Measurements from ENCODE around the gene ZNF263.
"Not testable (repeated sequence)": the region's sequence is repeated elsewhere in the genome, so short reads cannot be mapped to it uniquely, and the experiment has no call there.

The ZNF263 gene

DNA sequence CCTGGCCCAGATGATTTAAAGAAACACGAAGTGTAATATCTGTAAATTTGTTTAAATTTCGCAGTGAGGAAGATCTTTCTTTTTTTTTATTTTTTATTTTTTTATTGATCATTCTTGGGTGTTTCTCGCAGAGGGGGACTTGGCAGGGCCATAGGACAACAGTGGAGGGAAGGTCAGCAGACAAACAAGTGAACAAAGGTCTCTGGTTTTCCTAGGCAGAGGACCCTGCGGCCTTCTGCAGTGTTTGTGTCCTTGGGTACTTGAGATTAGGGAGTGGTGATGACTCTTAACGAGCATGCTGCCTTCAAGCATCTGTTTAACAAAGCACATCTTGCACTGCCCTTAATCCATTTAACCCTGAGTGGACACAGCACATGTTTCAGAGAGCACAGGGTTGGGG lies 12.6 kb upstream of the ZNF263 start:
- not testable (repeated sequence) for DNase-seq

DNA sequence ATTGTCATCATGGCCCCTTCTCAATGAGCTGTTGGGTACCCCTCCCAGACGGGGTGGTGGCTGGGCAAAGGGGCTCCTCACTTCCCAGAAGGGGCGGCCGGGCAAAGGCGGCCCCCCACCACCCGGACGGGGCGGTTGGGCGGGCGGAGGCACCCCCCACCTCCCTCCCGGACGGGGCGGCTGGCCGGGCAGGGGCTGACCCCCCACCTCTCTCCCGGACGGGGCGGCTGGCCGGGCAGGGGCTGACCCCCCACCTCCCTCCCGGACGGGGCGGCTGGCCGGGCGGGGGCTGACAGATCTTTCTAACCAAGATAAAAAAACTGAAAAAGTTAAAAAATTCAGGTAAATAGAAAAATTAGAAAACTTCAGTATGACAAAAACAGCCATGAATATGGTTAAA lies 12.0 kb upstream of the ZNF263 start:
- DNase-seq = not testable (repeated sequence)

GRCh38 chr16:3274490-3274889 lies 8.8 kb upstream of the ZNF263 start:
- no peak for DNase-seq

DNA sequence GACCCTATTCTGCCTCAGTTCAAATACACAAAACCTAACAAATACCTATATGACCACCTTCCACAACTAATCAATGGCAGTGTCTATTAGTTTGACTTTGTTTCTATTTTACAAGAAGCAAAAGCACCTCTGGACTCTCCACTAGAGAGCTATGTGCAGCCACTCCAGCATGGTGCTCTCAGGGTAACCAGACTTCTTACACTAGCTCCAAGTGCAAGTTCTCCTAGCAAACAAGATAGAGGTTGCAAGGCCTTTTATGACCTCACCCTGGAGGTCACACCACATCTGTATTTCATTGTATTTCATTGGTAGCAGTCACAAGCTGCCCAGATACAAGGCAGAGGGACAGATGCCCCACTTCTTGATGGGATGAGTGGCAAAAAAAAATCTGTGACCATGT lies 8.3 kb upstream of the ZNF263 start:
- DNase-seq = no peak

DNA sequence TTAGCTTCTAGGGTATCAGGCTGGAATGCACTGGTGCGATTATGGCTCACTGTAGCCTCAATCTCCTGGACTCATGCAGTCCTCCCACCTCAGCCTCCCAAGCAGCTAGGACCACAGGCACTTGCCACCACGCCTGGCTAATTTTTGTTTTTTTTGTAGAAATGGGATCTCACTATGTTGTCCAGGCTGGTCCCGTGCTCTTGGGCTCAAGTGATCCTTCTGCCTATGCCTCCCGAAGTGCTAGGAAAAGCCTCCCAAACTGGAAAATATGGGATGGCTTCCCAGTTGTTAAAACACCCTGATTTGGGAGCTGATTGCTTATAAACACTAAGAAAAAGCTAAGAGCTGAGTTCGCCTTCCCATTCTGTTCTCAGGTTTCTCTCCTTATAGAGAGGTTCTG lies 6.6 kb upstream of the ZNF263 start:
- DNase-seq = no peak

DNA sequence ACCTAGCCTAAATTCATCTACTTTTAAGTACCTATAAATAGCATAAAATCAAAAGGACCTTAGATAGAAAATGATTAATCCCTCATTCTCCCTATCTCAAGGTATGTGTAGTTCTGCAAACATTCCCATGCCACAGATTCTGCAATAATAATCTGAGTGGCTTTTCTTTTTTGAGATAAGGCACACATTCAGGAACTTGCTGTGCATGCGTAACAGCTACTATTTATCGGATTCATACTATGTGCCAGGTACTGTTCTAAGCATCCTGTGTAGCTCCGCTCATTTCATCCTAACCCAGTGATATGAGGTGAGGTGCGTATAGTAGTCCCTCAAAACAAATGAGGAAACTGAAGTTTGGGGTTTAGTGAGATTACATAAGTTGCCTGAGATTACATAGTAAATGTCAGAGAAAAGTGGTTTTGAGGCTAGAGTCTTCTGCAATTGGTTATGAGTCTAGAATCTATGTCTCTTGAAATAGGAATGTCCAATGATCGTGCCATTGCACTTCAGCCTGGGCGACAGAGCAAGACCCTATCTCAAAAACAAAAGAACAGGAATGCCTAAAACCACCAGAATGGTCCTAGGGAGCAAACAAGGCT lies 2.0 kb upstream of the ZNF263 start:
- DNase-seq = no peak

GRCh38 chr16:3282103-3282729 lies 1.1 kb upstream of the ZNF263 start:
- no peak for DNase-seq

DNA sequence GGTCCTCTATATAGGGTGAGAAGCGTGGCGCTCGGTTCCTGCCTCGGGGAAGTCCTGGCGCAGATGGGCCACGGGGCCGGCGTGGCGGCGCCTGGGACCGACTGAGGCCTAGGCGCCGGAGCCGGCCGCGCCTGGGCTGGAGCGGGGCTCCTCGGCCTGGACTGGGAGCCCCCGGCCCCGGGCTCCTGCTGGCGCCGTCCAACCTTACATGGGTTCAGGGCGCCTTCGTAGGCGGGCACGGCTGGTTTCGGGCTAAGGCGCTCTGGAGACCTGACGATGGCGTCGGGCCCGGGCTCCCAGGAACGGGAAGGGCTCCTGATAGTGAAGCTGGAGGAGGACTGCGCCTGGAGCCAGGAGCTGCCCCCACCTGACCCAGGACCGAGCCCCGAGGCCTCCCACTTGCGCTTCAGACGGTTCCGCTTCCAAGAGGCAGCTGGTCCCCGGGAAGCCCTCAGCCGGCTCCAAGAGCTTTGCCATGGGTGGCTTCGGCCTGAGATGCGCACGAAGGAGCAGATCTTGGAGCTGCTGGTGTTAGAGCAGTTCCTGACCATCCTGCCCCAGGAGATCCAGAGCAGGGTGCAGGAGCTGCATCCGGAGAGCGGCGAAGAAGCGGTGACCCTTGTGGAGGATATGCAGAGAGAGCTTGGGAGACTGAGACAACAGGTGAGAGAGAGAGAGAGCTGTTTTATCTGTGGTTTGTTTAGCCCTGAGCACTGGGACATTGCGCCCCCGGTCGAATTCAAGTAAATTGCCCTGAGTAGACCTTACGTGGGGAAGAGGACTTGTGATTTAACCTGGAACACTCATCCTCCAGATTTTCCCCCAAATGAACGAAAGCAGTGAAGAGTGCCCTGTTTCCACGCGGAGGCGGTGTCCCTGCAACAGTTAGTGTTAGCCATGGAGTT lies 504 bp downstream of the ZNF263 start:
- DNase-seq = no peak

- no peak for DNase-seq
Observed at GRCh38 chr16:3285131-3285530, 1.8 kb downstream of the ZNF263 start.

GRCh38 chr16:3289998-3290673 lies 6.8 kb downstream of the ZNF263 start:
- no peak for DNase-seq

DNA sequence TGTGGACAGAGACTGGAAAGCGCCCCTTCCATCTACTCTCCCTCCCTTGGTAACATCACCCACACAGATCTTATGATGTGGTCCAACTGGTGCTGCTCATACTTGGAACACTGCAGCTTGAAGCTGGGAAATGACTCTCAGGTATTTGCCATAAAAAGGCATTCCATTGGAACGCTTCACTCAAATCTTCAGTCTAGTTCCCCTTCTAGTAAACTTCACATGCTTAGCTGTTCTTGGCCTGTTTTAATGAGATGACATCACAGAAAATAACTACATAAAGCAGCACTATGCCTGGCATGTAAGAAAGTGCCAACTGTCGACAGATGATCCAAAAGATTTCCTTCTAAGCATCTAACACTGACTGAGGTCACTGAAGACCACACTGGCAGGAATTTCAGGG lies 9.3 kb downstream of the ZNF263 start:
- no peak for DNase-seq

DNA sequence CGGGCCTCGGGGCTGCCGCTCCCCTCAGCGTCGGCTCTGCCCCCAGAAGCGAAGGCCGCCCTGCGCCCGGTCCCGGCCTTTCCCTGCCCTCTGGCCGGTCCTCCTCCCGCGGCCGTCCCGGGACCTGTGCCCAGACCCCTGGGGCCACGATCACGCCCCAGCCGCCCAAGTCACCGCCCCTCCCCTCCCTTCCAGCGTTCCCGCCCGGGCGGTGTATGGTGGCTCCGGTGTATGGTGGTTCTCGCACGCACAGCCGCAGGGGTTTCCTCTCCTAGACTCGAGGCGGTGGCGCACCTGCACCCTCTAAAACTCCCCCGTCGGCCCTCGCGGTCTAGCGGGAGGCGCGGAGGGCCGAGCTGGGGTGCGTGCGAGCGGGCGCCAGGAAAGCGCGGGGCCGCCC lies 11.9 kb downstream of the ZNF263 start:
- DNase-seq = no peak

DNA sequence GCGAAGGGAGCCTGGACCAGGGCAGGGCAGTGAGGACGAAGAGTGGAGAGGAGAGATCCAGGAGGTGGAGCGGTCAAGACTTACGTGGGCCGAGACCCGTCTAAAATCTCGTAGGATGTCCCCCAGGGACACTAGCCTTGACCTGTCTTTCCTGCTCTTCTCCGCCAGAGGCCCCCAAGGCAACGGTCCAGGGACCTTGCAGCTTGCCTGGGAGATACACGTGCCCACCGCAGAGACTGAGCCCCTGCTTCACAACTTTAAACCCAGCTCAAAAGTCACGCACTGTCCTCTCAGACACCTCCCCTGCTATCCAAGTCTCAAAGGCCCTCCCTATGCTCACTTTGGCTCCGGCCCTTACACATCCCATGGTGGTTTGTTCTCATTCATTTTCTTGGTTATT lies 12.5 kb downstream of the ZNF263 start:
- no peak for DNase-seq

GRCh38 chr16:3304370-3304769 lies 21.1 kb downstream of the ZNF263 start:
- no peak for DNase-seq

DNA sequence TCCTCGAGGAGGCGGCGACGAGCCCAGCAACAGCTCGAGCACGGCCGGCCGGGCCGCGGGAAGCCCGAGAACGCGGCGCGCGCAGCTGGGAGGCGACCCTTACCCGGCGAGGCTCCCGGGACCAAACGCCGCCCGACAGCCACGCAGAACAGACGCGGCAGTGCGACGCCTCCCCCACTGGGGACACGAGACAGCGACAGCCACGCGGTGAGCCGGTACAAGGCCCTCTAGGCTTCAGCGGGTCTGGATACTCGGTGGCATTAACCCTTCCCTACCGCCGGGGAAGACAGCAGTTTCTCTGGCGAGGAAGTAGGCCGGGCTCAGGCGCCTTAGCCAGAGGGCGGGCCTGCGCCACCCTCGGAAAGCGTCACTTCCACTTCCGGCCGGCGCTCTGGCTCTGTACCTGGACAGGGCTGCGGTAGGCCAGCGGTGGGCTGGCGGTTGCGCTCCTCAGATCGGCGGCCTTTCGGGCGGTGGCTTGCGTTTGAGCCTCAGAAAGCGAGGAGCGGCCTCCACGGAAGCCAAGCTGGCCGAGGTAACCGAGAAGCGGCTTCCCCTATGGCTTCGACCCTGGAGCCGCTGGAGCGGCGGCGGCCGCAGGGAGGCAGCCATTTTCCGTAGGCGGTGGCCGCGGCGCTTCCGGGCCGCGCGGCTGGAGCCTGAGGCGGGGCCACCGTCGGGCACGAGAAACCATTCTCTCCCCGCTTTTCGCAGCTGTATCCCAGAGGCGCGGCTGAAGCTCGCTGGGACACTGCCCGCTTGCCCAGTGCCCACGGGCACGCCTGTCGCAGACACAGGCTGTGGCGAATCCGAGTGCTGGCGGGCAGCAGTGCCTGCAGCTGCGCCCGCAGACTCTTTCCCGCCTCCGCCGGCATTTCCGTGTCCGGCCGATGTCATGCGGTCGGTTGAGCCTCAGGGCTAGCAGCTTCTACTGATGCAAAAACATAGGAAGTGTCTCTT lies 22.1 kb downstream of the ZNF263 start, which contains the start of the genes TIGD7 and ZNF75A:
TSS of gene TIGD7 (minus strand) at position 322 of the 960 bp plus-strand sequence. CDS start 4,816 bp downstream, outside the sequence.
TSS of gene ZNF75A (plus strand) at position 389 of the 960 bp plus-strand sequence. CDS start 2,932 bp downstream, outside the sequence.
- DNase-seq = peak; percentile 47

DNA sequence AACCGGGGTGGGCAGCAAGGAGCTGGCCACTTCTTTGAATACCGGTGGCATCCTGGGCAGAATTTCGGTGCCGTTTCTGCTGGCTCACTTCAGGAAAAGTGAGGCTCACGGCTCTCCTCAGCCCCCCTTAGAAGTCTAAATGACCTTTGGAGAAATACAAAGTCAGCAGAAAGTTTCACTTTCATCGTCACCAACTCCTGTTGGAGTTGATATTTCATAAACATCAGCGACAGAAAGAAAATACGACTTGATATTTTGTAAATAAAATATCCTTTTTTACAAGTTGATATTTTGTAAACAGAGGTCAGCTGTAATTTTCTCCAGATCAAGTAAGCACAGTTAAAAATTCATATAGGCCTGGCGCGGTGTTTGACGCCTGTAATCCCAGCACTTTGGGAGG lies 22.8 kb downstream of the ZNF263 start:
- no peak for DNase-seq

DNA sequence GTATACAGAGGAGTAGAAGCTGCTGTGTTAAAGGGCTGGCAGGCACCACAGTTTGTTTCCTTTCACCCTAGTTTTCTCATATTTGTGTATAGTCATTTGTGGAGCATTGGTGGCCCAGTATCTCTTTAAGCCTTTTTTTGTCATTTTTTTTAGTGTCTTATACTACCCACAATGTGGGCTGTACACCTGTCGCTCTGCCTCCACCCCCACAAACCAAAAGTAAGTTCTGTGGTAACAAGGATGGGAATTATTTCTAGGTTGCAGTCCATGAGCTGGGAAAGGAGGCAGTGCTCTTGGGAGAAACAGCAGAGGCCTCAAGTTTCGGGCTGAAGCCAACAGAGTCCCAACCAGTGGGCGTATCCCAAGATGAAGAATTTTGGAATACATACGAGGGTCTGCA lies 28.2 kb downstream of the ZNF263 start:
- DNase-seq = no peak

DNA sequence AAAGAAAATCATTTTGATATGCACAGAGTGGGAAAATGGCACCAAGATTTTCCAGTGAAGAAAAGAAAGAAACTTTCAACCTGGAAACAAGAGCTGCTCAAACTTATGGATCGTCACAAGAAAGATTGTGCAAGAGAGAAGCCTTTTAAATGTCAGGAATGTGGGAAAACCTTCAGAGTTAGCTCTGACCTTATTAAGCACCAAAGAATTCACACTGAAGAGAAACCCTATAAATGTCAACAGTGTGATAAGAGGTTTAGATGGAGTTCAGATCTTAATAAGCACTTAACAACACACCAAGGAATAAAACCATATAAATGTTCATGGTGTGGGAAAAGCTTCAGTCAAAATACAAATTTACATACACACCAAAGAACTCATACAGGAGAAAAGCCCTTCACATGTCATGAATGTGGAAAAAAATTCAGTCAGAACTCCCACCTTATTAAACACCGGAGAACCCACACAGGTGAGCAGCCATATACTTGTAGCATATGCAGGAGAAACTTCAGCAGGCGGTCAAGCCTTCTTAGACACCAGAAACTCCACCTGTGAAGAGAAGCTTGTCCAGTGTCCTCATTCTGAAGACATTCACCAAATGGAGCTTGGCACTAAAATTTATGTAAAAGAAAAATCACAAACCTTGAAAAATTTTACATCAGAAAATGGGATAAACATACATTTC lies 34.2 kb downstream of the ZNF263 start:
- DNase-seq = no peak

DNA sequence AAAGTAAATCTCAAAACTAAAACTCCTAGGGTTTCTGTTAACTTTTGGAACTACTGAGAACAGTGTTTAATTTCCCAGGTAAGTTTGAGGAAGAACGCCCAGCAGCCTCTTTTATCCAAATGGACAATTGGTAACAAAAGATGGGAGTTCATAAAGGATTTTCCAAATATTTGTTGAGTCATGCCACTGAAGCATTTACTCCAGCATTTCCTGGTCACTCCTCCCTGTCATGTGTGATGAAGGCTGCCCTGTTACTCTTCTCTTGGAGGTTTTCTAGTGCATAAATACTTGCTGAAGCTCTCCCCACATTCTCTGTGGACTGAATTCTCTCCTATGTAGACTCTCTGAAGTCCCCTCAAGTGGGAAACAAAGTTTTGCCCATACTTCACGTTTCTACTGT lies 38.5 kb downstream of the ZNF263 start:
- no peak for DNase-seq

DNA sequence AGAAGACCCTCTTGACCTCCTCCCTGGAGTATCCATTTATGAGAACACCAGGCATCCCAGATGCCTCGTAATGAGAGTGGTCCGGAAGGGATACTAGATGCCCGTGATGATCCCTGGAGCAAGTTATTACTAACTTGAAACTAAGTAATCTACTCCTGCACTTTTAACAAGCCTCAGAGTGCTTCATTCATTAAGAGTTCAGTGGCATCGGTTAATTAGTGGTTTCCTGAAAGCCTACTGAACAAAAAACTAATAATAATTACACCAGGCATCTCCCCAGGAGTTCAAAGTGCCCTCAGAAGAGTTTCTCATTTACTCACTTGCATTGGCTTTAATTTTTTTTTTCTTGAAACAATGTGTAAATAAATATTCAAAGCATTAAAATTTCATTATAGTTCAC lies 44.2 kb downstream of the ZNF263 start:
- no peak for DNase-seq

GRCh38 chr16:3328104-3328503 lies 44.8 kb downstream of the ZNF263 start:
- DNase-seq = no peak

All from SIG-M5 (cell line).